Measurements from ENCODE around the gene PFDN4. TPM values are rescaled to one million over a fixed set of nuclear protein-coding genes. Genes with fewer than 3 reads are reported as not detected.

Gene PFDN4
- total RNA-seq, 1 experiment from 2014 or later, result 90.1 TPM

DNA sequence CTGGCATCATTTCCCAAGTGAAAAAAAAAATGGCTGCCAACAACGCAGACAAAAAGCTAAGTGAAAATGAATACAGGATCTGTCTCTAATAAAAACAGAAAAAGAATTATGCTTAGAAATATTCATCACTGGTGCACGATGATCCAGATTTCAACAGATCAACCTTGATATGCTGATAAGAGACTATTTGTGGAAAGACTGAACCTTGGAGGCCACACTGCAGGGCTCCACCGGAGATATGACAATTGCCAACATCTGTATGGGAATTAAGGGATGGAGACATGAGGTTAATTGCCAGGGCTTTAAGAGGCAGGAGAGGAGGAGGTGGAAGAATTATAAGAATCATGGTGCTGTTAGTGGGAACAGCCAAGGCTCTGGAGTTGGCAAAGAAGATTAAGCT, 48.3 kb downstream of the PFDN4 start (continued):
- TF ChIP-seq, protein P1, sequence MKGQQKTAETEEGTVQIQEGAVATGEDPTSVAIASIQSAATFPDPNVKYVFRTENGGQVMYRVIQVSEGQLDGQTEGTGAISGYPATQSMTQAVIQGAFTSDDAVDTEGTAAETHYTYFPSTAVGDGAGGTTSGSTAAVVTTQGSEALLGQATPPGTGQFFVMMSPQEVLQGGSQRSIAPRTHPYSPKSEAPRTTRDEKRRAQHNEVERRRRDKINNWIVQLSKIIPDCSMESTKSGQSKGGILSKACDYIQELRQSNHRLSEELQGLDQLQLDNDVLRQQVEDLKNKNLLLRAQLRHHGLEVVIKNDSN (CRISPR knock-in tag; IDR thresholded peaks at IDR 0.05), result no peak
- TF ChIP-seq, protein P2, sequence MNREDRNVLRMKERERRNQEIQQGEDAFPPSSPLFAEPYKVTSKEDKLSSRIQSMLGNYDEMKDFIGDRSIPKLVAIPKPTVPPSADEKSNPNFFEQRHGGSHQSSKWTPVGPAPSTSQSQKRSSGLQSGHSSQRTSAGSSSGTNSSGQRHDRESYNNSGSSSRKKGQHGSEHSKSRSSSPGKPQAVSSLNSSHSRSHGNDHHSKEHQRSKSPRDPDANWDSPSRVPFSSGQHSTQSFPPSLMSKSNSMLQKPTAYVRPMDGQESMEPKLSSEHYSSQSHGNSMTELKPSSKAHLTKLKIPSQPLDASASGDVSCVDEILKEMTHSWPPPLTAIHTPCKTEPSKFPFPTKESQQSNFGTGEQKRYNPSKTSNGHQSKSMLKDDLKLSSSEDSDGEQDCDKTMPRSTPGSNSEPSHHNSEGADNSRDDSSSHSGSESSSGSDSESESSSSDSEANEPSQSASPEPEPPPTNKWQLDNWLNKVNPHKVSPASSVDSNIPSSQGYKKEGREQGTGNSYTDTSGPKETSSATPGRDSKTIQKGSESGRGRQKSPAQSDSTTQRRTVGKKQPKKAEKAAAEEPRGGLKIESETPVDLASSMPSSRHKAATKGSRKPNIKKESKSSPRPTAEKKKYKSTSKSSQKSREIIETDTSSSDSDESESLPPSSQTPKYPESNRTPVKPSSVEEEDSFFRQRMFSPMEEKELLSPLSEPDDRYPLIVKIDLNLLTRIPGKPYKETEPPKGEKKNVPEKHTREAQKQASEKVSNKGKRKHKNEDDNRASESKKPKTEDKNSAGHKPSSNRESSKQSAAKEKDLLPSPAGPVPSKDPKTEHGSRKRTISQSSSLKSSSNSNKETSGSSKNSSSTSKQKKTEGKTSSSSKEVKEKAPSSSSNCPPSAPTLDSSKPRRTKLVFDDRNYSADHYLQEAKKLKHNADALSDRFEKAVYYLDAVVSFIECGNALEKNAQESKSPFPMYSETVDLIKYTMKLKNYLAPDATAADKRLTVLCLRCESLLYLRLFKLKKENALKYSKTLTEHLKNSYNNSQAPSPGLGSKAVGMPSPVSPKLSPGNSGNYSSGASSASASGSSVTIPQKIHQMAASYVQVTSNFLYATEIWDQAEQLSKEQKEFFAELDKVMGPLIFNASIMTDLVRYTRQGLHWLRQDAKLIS (CRISPR knock-in tag; IDR thresholded peaks at IDR 0.05; ENCODE audit: borderline replicate concordance), result no peak

DNA sequence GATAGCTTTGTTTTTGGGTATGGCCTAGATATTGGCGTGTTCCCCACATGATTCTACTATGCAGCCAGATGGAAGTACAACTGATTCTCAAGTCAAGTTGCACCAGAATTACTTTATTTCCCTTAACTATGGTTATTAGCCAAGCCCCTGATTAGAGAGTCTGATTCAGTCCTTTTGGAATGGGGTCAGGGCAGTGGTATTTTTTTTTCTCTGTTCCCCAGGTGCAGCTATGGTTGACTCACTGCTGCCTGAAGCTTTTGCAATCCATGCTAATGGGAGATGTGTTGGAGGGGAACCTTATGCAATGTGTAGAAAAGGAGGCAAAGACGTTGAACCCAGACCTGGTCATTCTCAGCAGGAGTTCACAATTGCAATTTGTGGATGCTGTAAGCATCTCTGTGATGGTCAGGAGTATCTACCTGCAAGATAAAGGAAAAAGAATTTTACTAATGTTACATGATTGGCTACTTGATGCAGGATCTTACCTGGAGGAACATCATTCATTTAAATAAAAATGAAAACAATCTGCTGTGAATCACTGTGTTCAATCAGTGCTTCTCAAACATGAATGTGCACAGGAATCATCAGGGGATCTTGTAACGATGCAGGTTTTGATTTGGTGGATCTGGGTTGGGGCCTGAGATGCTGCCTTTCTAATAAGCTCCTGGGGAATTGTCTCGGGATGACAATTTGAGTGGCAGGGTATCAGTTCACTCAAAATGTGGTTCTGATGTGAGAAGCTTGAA, 49.4 kb downstream of the PFDN4 start:
- H3K27me3 Mint-ChIP-seq (ENCODE audit: low read depth), result no peaks in the 10 kb centered on the region
- no peak for ATAC-seq

More for the DNA sequence above, 49.4 kb downstream of the PFDN4 start:
- Mint-ChIP-seq H3K9me3 (no peaks in the 10 kb centered on the region), H3K4me1 (peaks cover 8% of the 10 kb centered on the region), H3K27ac (no peak overlapping the region), H3K36me3 (no peaks in the 10 kb centered on the region), H3K4me3 (no peak overlapping the region)
- no peak for TF ChIP-seq GRHL2 (CRISPR knock-in tag; IDR thresholded peaks at IDR 0.05; ENCODE audit: insufficient replicate concordance, severe bottlenecking)
- TF ChIP-seq, protein P3, sequence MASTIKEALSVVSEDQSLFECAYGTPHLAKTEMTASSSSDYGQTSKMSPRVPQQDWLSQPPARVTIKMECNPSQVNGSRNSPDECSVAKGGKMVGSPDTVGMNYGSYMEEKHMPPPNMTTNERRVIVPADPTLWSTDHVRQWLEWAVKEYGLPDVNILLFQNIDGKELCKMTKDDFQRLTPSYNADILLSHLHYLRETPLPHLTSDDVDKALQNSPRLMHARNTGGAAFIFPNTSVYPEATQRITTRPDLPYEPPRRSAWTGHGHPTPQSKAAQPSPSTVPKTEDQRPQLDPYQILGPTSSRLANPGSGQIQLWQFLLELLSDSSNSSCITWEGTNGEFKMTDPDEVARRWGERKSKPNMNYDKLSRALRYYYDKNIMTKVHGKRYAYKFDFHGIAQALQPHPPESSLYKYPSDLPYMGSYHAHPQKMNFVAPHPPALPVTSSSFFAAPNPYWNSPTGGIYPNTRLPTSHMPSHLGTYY (CRISPR knock-in tag; IDR thresholded peaks at IDR 0.05), result no peak
- no peak for TF ChIP-seq GTF2I (CRISPR knock-in tag; conservative IDR thresholded peaks at IDR 0.05)
- TF ChIP-seq, protein P4, sequence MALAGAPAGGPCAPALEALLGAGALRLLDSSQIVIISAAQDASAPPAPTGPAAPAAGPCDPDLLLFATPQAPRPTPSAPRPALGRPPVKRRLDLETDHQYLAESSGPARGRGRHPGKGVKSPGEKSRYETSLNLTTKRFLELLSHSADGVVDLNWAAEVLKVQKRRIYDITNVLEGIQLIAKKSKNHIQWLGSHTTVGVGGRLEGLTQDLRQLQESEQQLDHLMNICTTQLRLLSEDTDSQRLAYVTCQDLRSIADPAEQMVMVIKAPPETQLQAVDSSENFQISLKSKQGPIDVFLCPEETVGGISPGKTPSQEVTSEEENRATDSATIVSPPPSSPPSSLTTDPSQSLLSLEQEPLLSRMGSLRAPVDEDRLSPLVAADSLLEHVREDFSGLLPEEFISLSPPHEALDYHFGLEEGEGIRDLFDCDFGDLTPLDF (CRISPR knock-in tag; IDR thresholded peaks at IDR 0.05), result no peak
- TF ChIP-seq IRF2 (CRISPR knock-in tag; IDR thresholded peaks at IDR 0.05; ENCODE audit: borderline replicate concordance, low read depth), result no peak
- TF ChIP-seq FOXK1 (CRISPR knock-in tag; IDR thresholded peaks at IDR 0.05), result no peak
- TF ChIP-seq, protein P5, sequence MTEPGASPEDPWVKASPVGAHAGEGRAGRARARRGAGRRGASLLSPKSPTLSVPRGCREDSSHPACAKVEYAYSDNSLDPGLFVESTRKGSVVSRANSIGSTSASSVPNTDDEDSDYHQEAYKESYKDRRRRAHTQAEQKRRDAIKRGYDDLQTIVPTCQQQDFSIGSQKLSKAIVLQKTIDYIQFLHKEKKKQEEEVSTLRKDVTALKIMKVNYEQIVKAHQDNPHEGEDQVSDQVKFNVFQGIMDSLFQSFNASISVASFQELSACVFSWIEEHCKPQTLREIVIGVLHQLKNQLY (CRISPR knock-in tag; IDR thresholded peaks at IDR 0.05), result no peak
- no peak for TF ChIP-seq ZNF232 (CRISPR knock-in tag; IDR thresholded peaks at IDR 0.05)
- no peak for TF ChIP-seq CREM (CRISPR knock-in tag; IDR thresholded peaks at IDR 0.05)
- TF ChIP-seq FOXP1 (CRISPR knock-in tag; IDR thresholded peaks at IDR 0.05; ENCODE audit: borderline replicate concordance), result no peak
- TF ChIP-seq, protein P6, sequence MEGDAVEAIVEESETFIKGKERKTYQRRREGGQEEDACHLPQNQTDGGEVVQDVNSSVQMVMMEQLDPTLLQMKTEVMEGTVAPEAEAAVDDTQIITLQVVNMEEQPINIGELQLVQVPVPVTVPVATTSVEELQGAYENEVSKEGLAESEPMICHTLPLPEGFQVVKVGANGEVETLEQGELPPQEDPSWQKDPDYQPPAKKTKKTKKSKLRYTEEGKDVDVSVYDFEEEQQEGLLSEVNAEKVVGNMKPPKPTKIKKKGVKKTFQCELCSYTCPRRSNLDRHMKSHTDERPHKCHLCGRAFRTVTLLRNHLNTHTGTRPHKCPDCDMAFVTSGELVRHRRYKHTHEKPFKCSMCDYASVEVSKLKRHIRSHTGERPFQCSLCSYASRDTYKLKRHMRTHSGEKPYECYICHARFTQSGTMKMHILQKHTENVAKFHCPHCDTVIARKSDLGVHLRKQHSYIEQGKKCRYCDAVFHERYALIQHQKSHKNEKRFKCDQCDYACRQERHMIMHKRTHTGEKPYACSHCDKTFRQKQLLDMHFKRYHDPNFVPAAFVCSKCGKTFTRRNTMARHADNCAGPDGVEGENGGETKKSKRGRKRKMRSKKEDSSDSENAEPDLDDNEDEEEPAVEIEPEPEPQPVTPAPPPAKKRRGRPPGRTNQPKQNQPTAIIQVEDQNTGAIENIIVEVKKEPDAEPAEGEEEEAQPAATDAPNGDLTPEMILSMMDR (IDR thresholded peaks at IDR 0.05), result no peak
- TF ChIP-seq ZNF396 (CRISPR knock-in tag; IDR thresholded peaks at IDR 0.05; ENCODE audit: borderline replicate concordance), result no peak
- TF ChIP-seq MYBL2 (CRISPR knock-in tag; IDR thresholded peaks at IDR 0.05), result no peak
- TF ChIP-seq NFATC4 (CRISPR knock-in tag; IDR thresholded peaks at IDR 0.05), result no peak
- no peak for TF ChIP-seq NR2C2 (CRISPR knock-in tag; IDR thresholded peaks at IDR 0.05)
- TF ChIP-seq, protein P7, sequence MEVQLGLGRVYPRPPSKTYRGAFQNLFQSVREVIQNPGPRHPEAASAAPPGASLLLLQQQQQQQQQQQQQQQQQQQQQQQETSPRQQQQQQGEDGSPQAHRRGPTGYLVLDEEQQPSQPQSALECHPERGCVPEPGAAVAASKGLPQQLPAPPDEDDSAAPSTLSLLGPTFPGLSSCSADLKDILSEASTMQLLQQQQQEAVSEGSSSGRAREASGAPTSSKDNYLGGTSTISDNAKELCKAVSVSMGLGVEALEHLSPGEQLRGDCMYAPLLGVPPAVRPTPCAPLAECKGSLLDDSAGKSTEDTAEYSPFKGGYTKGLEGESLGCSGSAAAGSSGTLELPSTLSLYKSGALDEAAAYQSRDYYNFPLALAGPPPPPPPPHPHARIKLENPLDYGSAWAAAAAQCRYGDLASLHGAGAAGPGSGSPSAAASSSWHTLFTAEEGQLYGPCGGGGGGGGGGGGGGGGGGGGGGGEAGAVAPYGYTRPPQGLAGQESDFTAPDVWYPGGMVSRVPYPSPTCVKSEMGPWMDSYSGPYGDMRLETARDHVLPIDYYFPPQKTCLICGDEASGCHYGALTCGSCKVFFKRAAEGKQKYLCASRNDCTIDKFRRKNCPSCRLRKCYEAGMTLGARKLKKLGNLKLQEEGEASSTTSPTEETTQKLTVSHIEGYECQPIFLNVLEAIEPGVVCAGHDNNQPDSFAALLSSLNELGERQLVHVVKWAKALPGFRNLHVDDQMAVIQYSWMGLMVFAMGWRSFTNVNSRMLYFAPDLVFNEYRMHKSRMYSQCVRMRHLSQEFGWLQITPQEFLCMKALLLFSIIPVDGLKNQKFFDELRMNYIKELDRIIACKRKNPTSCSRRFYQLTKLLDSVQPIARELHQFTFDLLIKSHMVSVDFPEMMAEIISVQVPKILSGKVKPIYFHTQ (CRISPR knock-in tag; IDR thresholded peaks at IDR 0.05), result no peak
- TF ChIP-seq CREB1 (CRISPR knock-in tag; IDR thresholded peaks at IDR 0.05), result no peak
- TF ChIP-seq NFYB (CRISPR knock-in tag; conservative IDR thresholded peaks at IDR 0.05; ENCODE audit: low read depth), result no peak
- TF ChIP-seq ZNF423 (CRISPR knock-in tag; IDR thresholded peaks at IDR 0.05), result no peak
- ChIA-PET CTCF (no interaction called here), POLR2A (no interaction called here)
- no peak for DNase-seq (ENCODE audit: low spot score)

Data from WTC11 (cell line).